Measurements from ENCODE around the gene CARD9.
"Not testable (repeated sequence)": the region's sequence is repeated elsewhere in the genome, so short reads cannot be mapped to it uniquely, and the experiment has no call there.

The CARD9 gene

GRCh38 chr9:136409557-136410455 lies 36.3 kb upstream of the CARD9 start:
- Histone ChIP-seq H3K36me3 (peaks cover 59% of the 10 kb centered on the region), H3K27ac (peak overlapping the region; percentile 70), H3K4me3 (ENCODE audit: low read depth, low read length) (peak overlapping the region; percentile 71), H3K27me3 (ENCODE audit: insufficient read depth, low read depth, severe bottlenecking) (no peaks in the 10 kb centered on the region), H3K9me3 (ENCODE audit: severe bottlenecking) (no peaks in the 10 kb centered on the region)
- TF ChIP-seq CTCF (IDR thresholded peaks at IDR 0.05; ENCODE audit: low read depth, low read length) = no peak
- DNase-seq = no peak

GRCh38 chr9:136407911-136408310 lies 34.4 kb upstream of the CARD9 start:
- H3K27ac ChIP-seq = no peak overlapping the region
- no peak overlapping the region for H3K4me3 ChIP-seq (ENCODE audit: low read depth, low read length)
- peaks cover 56% of the 10 kb centered on the region for H3K36me3 ChIP-seq
- no peak for DNase-seq
- TF ChIP-seq CTCF (IDR thresholded peaks at IDR 0.05; ENCODE audit: low read depth, low read length) = no peak
- H3K9me3 ChIP-seq (ENCODE audit: severe bottlenecking) = no peaks in the 10 kb centered on the region
- no peaks in the 10 kb centered on the region for H3K27me3 ChIP-seq (ENCODE audit: insufficient read depth, low read depth, severe bottlenecking)

- not testable (repeated sequence) for H3K4me3 ChIP-seq (ENCODE audit: low read depth, low read length); DNase-seq; H3K27ac ChIP-seq; H3K9me3 ChIP-seq (ENCODE audit: severe bottlenecking); H3K27me3 ChIP-seq (ENCODE audit: insufficient read depth, low read depth, severe bottlenecking)
- H3K36me3 ChIP-seq = peaks cover 49% of the 10 kb centered on the region
These were observed 33.6 kb upstream of the CARD9 start for GRCh38 chr9:136407061-136407460.

GRCh38 chr9:136405904-136406303 lies 32.4 kb upstream of the CARD9 start:
- H3K9me3 ChIP-seq (ENCODE audit: severe bottlenecking); H3K27ac ChIP-seq; H3K4me3 ChIP-seq (ENCODE audit: low read depth, low read length); H3K27me3 ChIP-seq (ENCODE audit: insufficient read depth, low read depth, severe bottlenecking); DNase-seq: not testable (repeated sequence)
- peaks cover 49% of the 10 kb centered on the region for H3K36me3 ChIP-seq

GRCh38 chr9:136405481-136405880 lies 32.0 kb upstream of the CARD9 start:
- DNase-seq = no peak
- H3K27me3 ChIP-seq (ENCODE audit: insufficient read depth, low read depth, severe bottlenecking) = no peaks in the 10 kb centered on the region
- no peak for TF ChIP-seq CTCF (IDR thresholded peaks at IDR 0.05; ENCODE audit: low read depth, low read length)
- H3K27ac ChIP-seq = no peak overlapping the region
- H3K36me3 ChIP-seq = peaks cover 45% of the 10 kb centered on the region
- no peaks in the 10 kb centered on the region for H3K9me3 ChIP-seq (ENCODE audit: severe bottlenecking)
- H3K4me3 ChIP-seq (ENCODE audit: low read depth, low read length) = no peak overlapping the region

GRCh38 chr9:136404801-136405136 lies 31.3 kb upstream of the CARD9 start:
- Histone ChIP-seq H3K27ac (no peak overlapping the region), H3K4me3 (ENCODE audit: low read depth, low read length) (no peak overlapping the region), H3K27me3 (ENCODE audit: insufficient read depth, low read depth, severe bottlenecking) (no peaks in the 10 kb centered on the region), H3K36me3 (peaks cover 45% of the 10 kb centered on the region), H3K9me3 (ENCODE audit: severe bottlenecking) (no peaks in the 10 kb centered on the region)
- TF ChIP-seq CTCF (IDR thresholded peaks at IDR 0.05; ENCODE audit: low read depth, low read length) = no peak
- no peak for DNase-seq
